ENCODE measurements around the gene RUVBL2. TPM values are rescaled to one million over a fixed set of nuclear protein-coding genes. Genes with fewer than 3 reads are reported as not detected.

RUVBL2 gene
- total and polyA plus RNA-seq, 4 donors, result 29.6 to 80.1 (median 49.6) TPM

DNA sequence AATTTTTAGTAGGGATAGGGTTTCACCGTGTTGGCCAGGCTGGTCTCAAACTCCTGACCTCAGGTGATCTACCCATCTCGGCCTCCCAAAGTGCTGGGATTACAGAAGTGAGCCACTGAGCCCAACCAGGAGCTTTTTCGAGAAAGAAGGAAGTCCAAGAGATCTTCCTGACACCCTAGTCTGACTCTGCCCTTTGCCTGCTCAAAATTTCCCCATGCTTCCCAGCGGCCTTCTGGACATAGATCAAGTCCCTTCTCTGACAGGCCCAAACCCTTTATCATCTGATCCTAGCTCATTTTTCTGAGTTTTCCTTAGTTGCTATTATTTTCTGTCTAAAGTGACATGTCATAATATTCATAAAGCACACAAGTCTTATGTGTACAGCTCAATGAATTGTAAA lies 40.5 kb upstream of the RUVBL2 start:
- WGBS, result 80% methylated on average over 4 of the region's 4 CpGs
- Histone ChIP-seq H3K36me3 (ENCODE audit: control insufficient read depth in 4 of 4, insufficient read depth in 3 of 4, low read depth in 1 of 4, low read length in 3 of 4) (no peaks in the 10 kb centered on the region), H3K9me3 (ENCODE audit: control insufficient read depth in 4 of 4, low read length in 3 of 4) (no peaks in the 10 kb centered on the region), H3K27ac (ENCODE audit: low read depth in 1 of 2, low read length in 2 of 2) (no peak overlapping the region), H3K9ac (ENCODE audit: low read depth in 1 of 2, low read length in 2 of 2) (no peak overlapping the region), H3K4me1 (ENCODE audit: control insufficient read depth in 4 of 4, insufficient read depth in 4 of 4, low read length in 3 of 4) (peaks cover 4 to 14% (median 11%) of the 10 kb centered on the region in 4 donors), H3K27me3 (ENCODE audit: control insufficient read depth in 4 of 4, insufficient read depth in 4 of 4, low read length in 3 of 4) (no peaks in the 10 kb centered on the region), H3K4me3 (ENCODE audit: low read depth in 1 of 3, low read length in 3 of 3) (no peak overlapping the region)
- DNase-seq (ENCODE audit: low spot score), result no peak
- TF ChIP-seq NR2F2 (IDR thresholded peaks at IDR 0.05), result no peak
- no peak for TF ChIP-seq RXRA (IDR thresholded peaks at IDR 0.05)
- no peak for TF ChIP-seq FOXA2 (IDR thresholded peaks at IDR 0.05)

DNA sequence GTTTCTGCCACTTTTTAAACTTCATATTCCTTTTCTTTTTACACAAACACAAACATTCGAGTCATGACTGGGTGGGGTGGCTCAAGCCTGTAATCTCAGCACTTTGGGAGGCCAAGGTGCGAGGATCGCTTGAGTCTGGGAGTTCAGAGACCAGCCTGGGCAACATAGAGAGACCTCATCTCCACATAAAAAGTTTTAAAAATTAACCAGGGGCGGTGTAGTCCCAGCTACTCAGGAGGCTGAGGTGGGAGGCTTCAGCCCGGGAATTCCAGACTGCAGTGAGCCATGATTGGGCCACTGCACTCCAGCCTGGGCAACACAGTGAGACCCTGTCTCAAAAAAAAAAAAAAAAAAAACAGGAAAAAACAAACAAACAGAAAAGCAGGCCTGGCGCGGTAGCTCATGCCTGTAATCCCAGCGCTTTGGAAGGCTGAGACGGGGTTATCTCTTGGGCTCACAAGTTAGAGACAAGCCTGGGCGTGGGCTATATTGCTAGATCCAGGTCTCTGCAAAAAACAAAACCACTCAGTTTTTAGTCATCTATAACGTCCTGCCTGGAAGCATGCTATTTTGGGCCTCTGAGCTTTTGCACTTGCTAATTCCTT lies 39.6 kb upstream of the RUVBL2 start:
- no peak overlapping the region for H3K9ac ChIP-seq (ENCODE audit: low read depth in 1 of 2, low read length in 2 of 2)
- H3K9me3 ChIP-seq (ENCODE audit: control insufficient read depth in 4 of 4, low read length in 3 of 4), result no peaks in the 10 kb centered on the region
- peak overlapping the region; percentile 16 to 96 (median 62) for H3K4me3 ChIP-seq (ENCODE audit: low read depth in 1 of 3, low read length in 3 of 3)
- WGBS, result 56% methylated on average over 11 of the region's 11 CpGs
- no peaks in the 10 kb centered on the region for H3K36me3 ChIP-seq (ENCODE audit: control insufficient read depth in 4 of 4, insufficient read depth in 3 of 4, low read depth in 1 of 4, low read length in 3 of 4)
- DNase-seq (ENCODE audit: low spot score), result no peak
- no peaks in the 10 kb centered on the region for H3K27me3 ChIP-seq (ENCODE audit: control insufficient read depth in 4 of 4, insufficient read depth in 4 of 4, low read length in 3 of 4)
- TF ChIP-seq NR2F2 (IDR thresholded peaks at IDR 0.05) (no peak), YY1 (IDR thresholded peaks at IDR 0.05) (no peak), SP1 (IDR thresholded peaks at IDR 0.05) (no peak), RXRA (IDR thresholded peaks at IDR 0.05) (no peak), EGR1 (IDR thresholded peaks at IDR 0.05; ENCODE audit: low read depth in 2 of 2) (no peak), GABPA (IDR thresholded peaks at IDR 0.05 in 1 of 2, conservative IDR thresholded peaks at IDR 0.05 in 1 of 2) (no peak), FOXA1 (IDR thresholded peaks at IDR 0.05) (no peak), HNF4A (conservative IDR thresholded peaks at IDR 0.05) (no peak), HNF4G (IDR thresholded peaks at IDR 0.05) (no peak), RAD21 (IDR thresholded peaks at IDR 0.05) (no peak), JUND (IDR thresholded peaks at IDR 0.05) (no peak), FOXA2 (IDR thresholded peaks at IDR 0.05) (no peak), TAF1 (conservative IDR thresholded peaks at IDR 0.05) (no peak)
- TF ChIP-seq, protein P1, sequence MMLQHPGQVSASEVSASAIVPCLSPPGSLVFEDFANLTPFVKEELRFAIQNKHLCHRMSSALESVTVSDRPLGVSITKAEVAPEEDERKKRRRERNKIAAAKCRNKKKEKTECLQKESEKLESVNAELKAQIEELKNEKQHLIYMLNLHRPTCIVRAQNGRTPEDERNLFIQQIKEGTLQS (IDR thresholded peaks at IDR 0.05), result no peak
- TF ChIP-seq, protein P2, sequence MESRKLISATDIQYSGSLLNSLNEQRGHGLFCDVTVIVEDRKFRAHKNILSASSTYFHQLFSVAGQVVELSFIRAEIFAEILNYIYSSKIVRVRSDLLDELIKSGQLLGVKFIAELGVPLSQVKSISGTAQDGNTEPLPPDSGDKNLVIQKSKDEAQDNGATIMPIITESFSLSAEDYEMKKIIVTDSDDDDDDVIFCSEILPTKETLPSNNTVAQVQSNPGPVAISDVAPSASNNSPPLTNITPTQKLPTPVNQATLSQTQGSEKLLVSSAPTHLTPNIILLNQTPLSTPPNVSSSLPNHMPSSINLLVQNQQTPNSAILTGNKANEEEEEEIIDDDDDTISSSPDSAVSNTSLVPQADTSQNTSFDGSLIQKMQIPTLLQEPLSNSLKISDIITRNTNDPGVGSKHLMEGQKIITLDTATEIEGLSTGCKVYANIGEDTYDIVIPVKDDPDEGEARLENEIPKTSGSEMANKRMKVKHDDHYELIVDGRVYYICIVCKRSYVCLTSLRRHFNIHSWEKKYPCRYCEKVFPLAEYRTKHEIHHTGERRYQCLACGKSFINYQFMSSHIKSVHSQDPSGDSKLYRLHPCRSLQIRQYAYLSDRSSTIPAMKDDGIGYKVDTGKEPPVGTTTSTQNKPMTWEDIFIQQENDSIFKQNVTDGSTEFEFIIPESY (IDR thresholded peaks at IDR 0.05), result no peak
- TF ChIP-seq, protein P3, sequence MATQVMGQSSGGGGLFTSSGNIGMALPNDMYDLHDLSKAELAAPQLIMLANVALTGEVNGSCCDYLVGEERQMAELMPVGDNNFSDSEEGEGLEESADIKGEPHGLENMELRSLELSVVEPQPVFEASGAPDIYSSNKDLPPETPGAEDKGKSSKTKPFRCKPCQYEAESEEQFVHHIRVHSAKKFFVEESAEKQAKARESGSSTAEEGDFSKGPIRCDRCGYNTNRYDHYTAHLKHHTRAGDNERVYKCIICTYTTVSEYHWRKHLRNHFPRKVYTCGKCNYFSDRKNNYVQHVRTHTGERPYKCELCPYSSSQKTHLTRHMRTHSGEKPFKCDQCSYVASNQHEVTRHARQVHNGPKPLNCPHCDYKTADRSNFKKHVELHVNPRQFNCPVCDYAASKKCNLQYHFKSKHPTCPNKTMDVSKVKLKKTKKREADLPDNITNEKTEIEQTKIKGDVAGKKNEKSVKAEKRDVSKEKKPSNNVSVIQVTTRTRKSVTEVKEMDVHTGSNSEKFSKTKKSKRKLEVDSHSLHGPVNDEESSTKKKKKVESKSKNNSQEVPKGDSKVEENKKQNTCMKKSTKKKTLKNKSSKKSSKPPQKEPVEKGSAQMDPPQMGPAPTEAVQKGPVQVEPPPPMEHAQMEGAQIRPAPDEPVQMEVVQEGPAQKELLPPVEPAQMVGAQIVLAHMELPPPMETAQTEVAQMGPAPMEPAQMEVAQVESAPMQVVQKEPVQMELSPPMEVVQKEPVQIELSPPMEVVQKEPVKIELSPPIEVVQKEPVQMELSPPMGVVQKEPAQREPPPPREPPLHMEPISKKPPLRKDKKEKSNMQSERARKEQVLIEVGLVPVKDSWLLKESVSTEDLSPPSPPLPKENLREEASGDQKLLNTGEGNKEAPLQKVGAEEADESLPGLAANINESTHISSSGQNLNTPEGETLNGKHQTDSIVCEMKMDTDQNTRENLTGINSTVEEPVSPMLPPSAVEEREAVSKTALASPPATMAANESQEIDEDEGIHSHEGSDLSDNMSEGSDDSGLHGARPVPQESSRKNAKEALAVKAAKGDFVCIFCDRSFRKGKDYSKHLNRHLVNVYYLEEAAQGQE (IDR thresholded peaks at IDR 0.05), result no peak
- TF ChIP-seq, protein P4, sequence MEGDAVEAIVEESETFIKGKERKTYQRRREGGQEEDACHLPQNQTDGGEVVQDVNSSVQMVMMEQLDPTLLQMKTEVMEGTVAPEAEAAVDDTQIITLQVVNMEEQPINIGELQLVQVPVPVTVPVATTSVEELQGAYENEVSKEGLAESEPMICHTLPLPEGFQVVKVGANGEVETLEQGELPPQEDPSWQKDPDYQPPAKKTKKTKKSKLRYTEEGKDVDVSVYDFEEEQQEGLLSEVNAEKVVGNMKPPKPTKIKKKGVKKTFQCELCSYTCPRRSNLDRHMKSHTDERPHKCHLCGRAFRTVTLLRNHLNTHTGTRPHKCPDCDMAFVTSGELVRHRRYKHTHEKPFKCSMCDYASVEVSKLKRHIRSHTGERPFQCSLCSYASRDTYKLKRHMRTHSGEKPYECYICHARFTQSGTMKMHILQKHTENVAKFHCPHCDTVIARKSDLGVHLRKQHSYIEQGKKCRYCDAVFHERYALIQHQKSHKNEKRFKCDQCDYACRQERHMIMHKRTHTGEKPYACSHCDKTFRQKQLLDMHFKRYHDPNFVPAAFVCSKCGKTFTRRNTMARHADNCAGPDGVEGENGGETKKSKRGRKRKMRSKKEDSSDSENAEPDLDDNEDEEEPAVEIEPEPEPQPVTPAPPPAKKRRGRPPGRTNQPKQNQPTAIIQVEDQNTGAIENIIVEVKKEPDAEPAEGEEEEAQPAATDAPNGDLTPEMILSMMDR (IDR thresholded peaks at IDR 0.05; ENCODE audit: low read depth, low read length, missing input control), result no peak
- TF ChIP-seq, protein P5, sequence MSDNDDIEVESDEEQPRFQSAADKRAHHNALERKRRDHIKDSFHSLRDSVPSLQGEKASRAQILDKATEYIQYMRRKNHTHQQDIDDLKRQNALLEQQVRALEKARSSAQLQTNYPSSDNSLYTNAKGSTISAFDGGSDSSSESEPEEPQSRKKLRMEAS (IDR thresholded peaks at IDR 0.05), result no peak
- peak overlapping the region; percentile 76 to 79 for H3K27ac ChIP-seq (ENCODE audit: low read depth in 1 of 2, low read length in 2 of 2)
- H3K4me1 ChIP-seq (ENCODE audit: control insufficient read depth in 4 of 4, insufficient read depth in 4 of 4, low read length in 3 of 4), result peaks cover 4 to 14% (median 11%) of the 10 kb centered on the region in 4 donors
